ENCODE data around the gene VSIR. TPM values are rescaled to one million over a fixed set of nuclear protein-coding genes. Genes with fewer than 3 reads are reported as not detected.

Gene VSIR
- total and polyA plus RNA-seq, 9 of the 15 experiments (the other 6 are each of a cell fraction or from before 2014, with no cell fraction given) = 0.14 to 20.5 (median 9.3) TPM

DNA sequence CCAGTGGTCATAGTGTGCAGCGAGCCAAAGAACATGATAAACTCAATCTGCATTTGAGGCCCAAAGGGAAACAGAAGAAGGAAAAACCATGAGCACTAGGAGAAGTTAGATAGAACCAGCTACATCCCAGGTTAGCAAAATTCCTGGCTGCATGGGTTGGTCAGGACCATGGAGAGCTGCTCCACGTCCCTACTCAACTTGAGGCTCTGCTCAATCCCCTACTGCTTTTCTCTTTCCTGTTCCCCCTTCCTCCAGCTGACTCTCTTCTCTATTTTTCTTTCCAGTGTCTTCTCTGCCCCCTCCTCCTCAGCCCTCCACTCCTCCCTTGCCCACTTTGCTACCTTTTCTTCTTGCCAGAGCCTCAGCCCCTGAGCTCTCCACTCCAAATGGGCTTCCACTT is 21.9 kb upstream of the VSIR start (continued):
- TF ChIP-seq, protein P1, sequence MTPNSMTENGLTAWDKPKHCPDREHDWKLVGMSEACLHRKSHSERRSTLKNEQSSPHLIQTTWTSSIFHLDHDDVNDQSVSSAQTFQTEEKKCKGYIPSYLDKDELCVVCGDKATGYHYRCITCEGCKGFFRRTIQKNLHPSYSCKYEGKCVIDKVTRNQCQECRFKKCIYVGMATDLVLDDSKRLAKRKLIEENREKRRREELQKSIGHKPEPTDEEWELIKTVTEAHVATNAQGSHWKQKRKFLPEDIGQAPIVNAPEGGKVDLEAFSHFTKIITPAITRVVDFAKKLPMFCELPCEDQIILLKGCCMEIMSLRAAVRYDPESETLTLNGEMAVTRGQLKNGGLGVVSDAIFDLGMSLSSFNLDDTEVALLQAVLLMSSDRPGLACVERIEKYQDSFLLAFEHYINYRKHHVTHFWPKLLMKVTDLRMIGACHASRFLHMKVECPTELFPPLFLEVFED (CRISPR knock-in tag; conservative IDR thresholded peaks at IDR 0.05) = peak; percentile 83; the same call in 1 of the 2 replicates
- TF ChIP-seq HMBOX1 (IDR thresholded peaks at IDR 0.05) (0 out of 2 replicates have a peak, but pooled peaks have one; percentile 16), HDAC1 (IDR thresholded peaks at IDR 0.05) (peak in 1 of 2 experiments; percentile 65; a peak in 2 of 4 replicates), FOXA3 (CRISPR knock-in tag; conservative IDR thresholded peaks at IDR 0.05 in 1 of 2, IDR thresholded peaks at IDR 0.05 in 1 of 2) (no peak), NCOA4 (IDR thresholded peaks at IDR 0.05; ENCODE audit: partially characterized antibody) (no peak), TEAD2 (tag; IDR thresholded peaks at IDR 0.05) (0 out of 2 replicates have a peak, but pooled peaks have one; percentile 2), PTTG1 (tag; IDR thresholded peaks at IDR 0.05; ENCODE audit: low read depth) (0 out of 2 replicates have a peak, but pooled peaks have one; percentile 54), MLX (CRISPR knock-in tag; conservative IDR thresholded peaks at IDR 0.05) (no peak), ESRRA (IDR thresholded peaks at IDR 0.05; ENCODE audit: borderline replicate concordance, low read depth) (no peak), POLR2A (conservative IDR thresholded peaks at IDR 0.05) (no peak), ZFP1 (CRISPR knock-in tag; IDR thresholded peaks at IDR 0.05) (no peak)
- TF ChIP-seq, protein P2, sequence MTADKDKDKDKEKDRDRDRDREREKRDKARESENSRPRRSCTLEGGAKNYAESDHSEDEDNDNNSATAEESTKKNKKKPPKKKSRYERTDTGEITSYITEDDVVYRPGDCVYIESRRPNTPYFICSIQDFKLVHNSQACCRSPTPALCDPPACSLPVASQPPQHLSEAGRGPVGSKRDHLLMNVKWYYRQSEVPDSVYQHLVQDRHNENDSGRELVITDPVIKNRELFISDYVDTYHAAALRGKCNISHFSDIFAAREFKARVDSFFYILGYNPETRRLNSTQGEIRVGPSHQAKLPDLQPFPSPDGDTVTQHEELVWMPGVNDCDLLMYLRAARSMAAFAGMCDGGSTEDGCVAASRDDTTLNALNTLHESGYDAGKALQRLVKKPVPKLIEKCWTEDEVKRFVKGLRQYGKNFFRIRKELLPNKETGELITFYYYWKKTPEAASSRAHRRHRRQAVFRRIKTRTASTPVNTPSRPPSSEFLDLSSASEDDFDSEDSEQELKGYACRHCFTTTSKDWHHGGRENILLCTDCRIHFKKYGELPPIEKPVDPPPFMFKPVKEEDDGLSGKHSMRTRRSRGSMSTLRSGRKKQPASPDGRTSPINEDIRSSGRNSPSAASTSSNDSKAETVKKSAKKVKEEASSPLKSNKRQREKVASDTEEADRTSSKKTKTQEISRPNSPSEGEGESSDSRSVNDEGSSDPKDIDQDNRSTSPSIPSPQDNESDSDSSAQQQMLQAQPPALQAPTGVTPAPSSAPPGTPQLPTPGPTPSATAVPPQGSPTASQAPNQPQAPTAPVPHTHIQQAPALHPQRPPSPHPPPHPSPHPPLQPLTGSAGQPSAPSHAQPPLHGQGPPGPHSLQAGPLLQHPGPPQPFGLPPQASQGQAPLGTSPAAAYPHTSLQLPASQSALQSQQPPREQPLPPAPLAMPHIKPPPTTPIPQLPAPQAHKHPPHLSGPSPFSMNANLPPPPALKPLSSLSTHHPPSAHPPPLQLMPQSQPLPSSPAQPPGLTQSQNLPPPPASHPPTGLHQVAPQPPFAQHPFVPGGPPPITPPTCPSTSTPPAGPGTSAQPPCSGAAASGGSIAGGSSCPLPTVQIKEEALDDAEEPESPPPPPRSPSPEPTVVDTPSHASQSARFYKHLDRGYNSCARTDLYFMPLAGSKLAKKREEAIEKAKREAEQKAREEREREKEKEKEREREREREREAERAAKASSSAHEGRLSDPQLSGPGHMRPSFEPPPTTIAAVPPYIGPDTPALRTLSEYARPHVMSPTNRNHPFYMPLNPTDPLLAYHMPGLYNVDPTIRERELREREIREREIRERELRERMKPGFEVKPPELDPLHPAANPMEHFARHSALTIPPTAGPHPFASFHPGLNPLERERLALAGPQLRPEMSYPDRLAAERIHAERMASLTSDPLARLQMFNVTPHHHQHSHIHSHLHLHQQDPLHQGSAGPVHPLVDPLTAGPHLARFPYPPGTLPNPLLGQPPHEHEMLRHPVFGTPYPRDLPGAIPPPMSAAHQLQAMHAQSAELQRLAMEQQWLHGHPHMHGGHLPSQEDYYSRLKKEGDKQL (CRISPR knock-in tag; IDR thresholded peaks at IDR 0.05; ENCODE audit: borderline replicate concordance) = no peak
- TF ChIP-seq, protein P3, sequence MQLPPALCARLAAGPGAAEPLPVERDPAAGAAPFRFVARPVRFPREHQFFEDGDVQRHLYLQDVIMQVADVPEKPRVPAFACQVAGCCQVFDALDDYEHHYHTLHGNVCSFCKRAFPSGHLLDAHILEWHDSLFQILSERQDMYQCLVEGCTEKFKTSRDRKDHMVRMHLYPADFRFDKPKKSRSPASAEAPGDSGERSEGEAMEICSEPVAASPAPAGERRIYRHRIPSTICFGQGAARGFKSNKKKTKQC (CRISPR knock-in tag; IDR thresholded peaks at IDR 0.05) = peak; percentile 92
- TF ChIP-seq, protein P4, sequence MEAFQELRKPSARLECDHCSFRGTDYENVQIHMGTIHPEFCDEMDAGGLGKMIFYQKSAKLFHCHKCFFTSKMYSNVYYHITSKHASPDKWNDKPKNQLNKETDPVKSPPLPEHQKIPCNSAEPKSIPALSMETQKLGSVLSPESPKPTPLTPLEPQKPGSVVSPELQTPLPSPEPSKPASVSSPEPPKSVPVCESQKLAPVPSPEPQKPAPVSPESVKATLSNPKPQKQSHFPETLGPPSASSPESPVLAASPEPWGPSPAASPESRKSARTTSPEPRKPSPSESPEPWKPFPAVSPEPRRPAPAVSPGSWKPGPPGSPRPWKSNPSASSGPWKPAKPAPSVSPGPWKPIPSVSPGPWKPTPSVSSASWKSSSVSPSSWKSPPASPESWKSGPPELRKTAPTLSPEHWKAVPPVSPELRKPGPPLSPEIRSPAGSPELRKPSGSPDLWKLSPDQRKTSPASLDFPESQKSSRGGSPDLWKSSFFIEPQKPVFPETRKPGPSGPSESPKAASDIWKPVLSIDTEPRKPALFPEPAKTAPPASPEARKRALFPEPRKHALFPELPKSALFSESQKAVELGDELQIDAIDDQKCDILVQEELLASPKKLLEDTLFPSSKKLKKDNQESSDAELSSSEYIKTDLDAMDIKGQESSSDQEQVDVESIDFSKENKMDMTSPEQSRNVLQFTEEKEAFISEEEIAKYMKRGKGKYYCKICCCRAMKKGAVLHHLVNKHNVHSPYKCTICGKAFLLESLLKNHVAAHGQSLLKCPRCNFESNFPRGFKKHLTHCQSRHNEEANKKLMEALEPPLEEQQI (IDR thresholded peaks at IDR 0.05) = peak; percentile 93
